ENCODE measurements around the gene HOOK1.

DNA sequence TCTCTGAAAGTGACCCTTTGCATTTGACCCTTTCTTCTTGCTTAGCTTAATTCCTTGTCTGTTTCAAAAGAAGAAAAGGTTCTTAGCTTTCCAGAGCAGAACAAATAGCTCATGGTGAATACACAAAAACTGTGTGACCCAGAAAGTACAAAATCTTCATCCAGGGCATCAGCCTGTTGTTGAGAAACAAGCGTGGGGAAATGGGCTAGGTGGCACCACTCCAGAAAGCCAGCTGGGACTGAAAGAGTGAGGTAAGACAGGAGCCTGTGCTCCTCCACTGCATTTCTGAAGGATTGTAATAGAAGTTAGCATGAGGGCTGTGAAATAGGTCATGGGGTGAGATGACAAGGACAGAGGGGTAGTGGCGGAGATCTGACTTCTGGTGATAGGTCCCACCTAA lies 66.0 kb downstream of the HOOK1 start:
- no peak for TF ChIP-seq SNRNP70 (IDR thresholded peaks at IDR 0.05; ENCODE audit: low read depth, low read length)
- TF ChIP-seq, protein P1, sequence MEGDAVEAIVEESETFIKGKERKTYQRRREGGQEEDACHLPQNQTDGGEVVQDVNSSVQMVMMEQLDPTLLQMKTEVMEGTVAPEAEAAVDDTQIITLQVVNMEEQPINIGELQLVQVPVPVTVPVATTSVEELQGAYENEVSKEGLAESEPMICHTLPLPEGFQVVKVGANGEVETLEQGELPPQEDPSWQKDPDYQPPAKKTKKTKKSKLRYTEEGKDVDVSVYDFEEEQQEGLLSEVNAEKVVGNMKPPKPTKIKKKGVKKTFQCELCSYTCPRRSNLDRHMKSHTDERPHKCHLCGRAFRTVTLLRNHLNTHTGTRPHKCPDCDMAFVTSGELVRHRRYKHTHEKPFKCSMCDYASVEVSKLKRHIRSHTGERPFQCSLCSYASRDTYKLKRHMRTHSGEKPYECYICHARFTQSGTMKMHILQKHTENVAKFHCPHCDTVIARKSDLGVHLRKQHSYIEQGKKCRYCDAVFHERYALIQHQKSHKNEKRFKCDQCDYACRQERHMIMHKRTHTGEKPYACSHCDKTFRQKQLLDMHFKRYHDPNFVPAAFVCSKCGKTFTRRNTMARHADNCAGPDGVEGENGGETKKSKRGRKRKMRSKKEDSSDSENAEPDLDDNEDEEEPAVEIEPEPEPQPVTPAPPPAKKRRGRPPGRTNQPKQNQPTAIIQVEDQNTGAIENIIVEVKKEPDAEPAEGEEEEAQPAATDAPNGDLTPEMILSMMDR (CRISPR knock-in tag; IDR thresholded peaks at IDR 0.05) = no peak

All from HepG2 (cell line).